Stimulated activated CD8-positive, alpha-beta memory T cell treated with anti-CD3 and anti-CD28 coated beads, Interleukin-12 subunit alpha, Interleukin-12 subunit beta, amount 100 ng/mL, for 24 hours (primary cell): ENCODE data around the gene SLC16A12.
"Not testable (repeated sequence)": the region's sequence is repeated elsewhere in the genome, so short reads cannot be mapped to it uniquely, and the experiment has no call there.

Experiments
- DNase-seq: peaks from one replicate; pipeline ENCODE4 v3.0.0-alpha.2; 2020; ENCODE audit errors: extremely low read depth

Gene SLC16A12

DNA sequence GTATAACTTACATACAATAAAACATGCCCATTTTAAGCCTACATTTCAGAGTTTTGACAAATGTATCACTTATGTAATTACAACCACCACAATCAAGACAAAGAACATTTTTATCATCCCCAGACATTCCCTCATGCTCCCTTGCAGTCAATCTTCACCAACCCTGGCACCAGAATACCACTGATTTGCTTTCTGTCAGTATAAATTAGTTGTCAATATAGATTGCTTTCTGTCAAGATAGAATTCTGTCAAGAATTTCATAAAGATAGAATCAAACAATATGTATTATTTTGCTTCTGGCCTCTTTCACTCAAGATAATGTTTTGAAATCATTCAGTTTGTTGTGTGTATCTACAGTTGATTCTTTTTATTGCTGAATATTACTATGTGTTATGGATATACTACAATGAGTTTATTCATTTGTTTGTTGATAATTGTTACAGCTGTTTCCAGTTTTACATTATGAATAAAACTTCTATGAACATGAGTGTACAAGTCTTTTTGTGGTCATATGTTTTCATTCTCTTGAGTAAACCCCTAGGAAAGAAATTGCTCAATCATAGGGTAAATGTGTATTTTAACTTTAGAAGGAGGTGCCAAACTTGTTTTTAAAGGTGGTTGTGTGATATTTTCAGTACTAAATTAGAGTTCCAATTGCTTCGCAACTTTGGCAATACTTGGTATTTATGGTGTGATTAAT is 64.1 kb downstream of the SLC16A12 start:
- no peak for DNase-seq

DNA sequence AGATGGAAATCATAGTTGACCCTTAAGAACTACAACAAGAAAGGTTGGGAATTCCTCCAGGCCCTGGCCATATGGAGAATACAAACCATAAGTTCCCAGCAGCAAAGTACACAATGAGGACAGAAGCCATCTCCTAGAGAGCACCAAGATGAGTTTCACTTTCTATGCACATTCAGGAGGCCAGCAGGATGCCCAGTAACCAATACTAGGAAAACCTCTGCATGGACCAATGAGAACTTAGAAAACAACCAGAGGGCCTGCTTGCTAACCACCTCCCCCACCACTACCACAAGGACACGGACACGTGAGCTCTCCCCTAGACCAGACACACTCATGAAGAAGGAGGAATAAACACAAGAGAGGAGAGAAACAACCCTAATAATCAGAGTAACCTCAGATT is 64.8 kb downstream of the SLC16A12 start:
- no peak for DNase-seq

DNA sequence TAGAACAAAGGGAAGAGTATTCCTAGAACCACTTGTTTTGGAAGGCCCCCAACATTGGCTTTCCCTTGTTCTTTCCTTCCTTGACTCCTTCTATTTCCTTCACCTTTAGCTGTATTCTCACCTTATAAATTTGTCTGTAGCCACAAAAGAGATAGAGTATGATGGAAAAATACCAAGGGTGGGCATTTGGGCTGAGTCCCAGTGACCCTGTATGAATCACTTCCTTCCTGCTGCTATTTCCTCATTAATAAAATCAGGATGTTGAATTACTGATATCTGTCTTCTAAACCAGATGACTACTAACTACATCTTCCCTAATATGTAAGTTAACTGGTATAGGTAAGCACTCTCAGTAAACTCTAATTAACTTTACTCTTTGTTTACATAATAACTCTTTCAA is 65.9 kb downstream of the SLC16A12 start:
- DNase-seq: no peak

DNA sequence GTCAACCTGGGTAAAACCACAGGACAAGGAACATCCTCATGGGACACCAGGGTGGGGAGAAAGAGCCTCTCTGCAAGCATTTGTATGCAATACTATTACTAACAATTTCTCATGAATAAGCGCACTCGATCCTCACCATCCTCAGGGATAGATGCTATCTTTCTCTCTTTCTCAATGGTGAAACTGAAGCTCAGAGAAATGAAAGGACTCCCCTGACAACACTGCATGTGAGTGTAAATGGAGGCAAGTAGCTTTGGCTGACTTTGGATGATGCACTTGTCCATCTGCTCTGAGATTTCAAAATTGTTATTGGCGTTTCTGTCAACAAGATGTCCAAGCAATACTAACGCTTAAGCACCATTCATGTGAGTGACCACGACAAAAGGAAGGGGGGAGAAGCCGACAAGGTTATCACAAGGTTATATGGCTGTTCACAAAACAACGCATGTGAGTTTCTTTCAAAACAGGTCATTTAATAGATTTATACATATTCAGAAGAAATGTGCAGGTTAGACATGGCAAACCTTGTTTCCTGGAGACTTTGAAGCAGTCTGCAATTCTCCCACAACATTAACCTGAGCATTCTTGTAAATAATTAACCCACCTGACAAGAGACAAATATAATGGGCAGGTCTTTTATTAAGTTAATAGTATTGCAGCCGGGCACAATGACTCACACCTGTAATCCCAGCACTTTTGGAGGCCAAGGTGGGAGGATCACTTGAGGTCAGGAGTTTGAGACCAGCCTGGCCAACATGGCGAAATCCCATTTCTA is 67.0 kb downstream of the SLC16A12 start:
- DNase-seq: no peak

DNA sequence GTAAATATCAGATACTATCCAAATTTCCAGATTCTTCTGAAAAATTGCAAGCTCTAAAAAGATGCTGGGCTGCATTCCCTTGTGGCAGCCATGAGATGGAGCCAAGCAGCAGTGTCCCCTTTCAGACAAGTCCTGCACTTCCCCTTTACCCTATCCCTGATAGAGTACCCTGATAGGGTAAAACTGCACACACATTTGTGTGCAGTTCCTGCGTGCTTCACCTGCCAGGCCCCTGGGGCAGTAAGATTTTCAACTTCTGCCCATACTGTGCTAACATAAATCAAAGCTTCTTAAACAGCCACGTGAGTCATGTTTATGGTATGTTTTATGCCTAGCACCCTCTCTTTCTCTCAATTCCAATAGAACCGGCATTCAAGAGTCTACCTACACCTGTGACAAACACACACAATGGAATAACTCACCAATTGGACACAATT is 68.8 kb downstream of the SLC16A12 start:
- DNase-seq: no peak

DNA sequence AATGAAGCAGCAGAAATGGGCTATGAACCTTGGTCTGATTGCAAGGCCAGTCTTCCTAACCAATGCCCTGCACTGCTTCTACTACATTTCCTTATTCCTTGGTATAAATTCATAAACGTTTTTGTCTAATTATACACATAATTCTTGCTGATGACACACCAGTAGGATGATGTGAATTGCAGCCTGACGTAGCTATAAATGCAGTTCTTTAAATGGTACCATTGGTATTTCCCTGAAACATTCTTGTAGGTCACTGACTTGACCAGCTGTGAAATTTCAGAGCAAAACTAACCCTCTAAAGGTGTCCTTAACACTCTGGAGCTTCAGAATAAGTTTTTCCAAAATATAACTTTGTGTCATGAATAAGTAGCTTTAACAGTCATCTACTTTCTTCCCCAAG is 70.2 kb downstream of the SLC16A12 start:
- DNase-seq: no peak

DNA sequence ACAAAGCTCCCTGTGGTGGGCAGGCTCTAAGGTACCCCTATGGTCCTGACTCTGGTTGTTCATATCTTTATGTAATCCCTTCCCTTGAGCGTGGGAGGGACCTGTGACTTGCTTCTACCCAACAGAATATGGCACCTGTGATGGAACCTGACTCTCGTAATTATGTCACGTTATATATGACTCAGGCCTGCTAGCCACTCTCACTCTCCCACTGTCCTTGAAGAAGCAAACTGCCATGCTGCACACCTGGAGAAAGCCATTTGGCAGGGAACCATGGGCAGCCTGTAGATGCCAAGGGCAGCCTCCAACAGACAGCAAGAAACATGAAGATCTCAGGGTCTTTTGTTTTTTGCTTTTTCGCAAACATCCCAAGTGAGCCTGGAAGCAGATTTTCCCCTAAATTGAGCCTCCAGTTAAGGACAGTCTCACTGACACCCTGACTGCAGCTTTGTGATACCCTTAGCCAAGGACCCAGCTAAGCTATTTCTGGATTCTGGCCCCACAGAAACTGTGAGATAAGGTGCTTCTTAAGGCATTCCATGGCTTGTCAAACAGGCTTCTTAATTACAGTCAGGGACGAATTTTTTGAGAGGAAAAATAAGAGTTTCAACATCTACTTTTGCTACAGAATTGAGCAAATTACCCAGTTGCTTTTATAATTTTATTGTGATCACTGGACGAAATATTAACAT is 71.4 kb downstream of the SLC16A12 start:
- no peak for DNase-seq

DNA sequence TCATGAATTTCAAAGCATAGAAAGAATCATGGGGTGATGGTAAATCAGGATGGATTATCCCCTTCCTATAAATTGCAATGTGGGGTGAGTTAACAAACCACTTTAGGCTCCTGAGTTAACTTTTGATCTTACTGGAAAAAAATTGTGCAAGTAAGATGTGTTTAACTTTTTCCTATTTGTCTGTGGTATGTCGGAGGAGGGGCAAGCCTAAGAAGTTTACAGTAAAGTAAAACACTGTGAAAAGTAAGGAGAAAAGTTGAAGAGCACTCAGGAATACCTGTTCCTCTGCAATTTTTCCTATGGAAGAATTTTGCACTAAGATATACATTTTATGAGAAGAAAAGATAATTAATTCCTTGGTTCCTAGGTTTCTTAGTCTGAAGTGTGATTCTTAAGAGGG is 76.6 kb downstream of the SLC16A12 start:
- no peak for DNase-seq

DNA sequence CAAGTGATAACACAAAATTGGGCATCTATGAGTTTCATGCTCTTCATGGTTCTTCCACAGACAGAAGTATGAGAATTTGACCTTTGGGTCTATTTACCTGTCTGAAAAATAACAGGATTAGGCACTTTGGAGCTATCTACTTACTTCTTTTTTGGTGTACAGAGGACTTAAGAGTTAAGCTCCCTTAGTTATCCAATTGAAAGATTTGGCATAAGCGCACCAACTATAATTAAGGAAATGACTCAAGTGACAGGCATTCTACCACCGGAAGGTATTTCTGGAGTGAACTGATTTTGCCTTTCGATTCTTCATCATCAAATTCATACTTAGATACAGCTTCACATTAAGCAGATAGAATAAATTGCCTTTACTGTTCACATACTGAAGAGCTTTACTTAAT is 77.1 kb downstream of the SLC16A12 start:
- DNase-seq: no peak

DNA sequence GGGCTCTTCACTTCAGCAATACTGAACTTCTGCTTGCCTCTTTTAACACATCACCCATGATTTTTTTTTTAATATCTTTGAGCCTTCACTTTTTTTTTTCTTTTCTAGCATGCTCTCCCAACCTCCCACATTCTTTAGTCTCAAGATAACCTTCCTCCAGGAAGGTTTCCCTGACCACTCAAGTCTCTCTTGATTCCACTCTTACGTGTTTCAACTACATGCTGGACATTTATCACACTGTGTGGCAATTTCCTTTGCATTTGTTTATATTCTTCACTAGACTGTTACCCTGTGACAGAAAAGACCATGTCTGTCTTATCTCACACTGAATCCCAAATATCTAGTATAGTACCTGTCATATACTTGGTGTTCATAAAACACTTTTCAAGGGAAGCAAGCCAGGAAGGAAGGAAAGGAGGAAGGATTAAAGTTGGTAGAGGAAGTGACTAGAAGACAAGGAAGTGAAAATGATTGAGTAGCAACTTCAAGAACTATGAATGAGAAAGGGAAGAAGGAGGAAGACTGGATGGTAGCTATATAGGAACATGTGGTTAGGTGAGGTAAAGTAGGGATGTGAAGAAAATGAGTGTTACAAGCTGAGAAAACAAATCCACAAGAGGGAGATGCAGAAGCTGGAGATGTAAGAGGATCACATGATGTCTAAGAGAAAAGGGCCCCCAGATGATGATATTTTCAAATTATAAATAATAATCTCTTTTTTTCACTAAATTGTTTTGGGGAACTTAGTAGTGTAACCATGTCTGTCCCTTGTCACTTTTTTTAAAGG is 80.6 kb downstream of the SLC16A12 start:
- DNase-seq: no peak

DNA sequence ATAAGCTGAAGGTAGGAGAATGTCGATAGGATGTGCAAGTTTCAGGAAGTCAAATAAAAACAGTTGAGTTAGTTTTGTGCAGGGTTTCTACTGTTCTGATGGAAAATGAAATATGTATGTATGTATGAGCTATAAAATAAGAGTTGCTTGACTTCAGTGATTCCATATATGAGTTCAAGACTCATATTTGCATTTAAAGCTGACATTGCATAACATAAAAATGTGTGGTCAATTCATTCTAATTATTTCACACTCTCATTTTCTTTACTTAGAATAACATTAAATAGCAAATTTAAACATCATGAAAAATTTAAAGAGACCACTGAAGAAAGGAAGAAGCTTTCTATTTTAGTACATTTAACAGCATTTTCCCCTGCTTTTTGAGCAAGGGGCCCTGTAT is 83.2 kb downstream of the SLC16A12 start:
- no peak for DNase-seq

DNA sequence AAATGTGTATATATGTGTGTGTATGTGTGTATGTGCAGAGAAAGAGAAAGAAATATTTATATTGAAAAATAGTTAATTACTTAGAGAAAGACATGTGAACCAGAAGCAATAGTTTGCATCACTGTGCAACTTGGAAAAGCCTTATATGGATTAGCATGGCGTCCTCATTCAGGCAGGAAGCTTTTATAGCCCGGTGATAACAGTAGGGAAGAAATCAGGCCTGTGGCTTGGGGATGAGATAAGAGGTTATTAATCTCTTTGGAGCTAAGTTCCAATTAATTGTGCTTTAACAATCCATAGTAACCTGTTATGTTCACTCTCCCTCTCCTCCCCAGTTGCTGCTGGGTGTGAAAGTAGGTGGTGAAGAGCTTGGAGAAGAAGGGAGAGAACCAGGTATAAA is 84.5 kb downstream of the SLC16A12 start:
- no peak for DNase-seq

DNA sequence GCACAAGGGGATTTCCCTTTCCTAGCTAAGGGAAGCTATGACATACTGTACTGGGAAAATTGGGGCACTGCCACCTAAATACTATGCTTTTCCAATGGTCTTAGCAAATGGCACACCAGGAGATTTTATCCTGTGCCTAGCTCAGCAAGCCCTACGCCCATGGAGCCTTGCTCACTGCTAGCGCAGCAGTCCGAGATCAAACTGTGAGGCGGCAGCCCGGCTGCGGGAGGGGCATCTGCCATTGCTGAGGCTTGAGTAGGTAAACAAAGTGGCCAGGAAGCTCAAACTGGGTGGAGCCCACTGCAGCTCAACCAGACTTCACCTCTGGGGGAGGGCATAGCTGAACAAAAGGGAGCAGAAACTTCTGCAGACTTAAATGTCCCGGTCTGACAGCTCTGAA is 90.6 kb downstream of the SLC16A12 start:
- DNase-seq: not testable (repeated sequence)

DNA sequence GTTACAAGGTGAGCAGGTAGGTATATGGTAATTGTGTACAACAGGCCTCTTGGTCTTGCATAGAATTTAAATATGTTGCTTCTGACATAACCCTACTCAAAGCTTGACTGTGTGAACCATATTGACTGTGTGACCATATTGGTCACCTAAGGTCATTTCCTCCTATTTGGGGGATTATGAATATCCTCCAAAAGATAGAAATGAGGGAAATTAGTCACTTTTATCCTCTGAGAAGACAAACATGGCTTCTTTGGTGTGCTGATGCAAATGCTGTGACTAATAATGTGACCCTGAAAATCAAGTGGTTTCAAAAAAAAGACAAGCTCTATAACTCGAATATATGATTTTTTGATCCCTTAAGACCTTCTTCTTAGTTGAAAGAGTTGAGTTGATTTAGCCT is 93.1 kb downstream of the SLC16A12 start:
- no peak for DNase-seq

DNA sequence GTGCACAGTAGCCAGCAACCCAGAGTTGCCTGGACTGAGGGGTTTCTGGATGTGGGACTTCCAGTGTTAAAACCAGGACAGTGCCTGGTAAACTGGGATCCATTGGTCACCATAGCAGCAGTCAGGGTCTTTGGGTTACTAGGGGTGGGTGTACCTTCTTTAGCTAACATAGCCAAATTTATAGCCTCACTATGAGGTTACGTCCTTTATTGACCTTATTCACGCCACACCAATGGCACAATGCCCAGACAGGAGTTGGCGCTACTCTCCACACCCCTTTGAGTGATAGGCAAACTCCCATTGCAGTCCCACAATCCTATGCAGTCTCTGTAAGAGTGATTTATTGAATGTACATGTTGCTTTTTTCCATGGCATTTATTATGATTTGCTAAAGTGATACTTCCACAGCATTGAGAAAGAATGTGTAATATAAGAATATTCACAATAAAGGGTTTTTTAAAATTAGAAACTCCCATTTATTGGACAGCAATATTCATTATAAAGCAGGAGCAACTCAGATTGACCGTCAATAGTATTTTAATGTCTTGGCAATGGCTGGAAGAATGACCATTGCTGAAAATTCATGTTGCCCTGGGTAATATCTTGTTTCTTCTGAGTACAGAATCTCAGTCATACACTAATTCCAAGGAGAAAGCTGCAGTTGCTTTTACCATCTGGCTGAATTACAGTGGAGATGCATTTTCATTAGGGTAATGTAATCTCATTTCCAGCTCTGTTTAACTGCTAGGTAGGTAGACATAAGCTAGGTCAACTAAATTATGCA is 95.0 kb downstream of the SLC16A12 start:
- no peak for DNase-seq

DNA sequence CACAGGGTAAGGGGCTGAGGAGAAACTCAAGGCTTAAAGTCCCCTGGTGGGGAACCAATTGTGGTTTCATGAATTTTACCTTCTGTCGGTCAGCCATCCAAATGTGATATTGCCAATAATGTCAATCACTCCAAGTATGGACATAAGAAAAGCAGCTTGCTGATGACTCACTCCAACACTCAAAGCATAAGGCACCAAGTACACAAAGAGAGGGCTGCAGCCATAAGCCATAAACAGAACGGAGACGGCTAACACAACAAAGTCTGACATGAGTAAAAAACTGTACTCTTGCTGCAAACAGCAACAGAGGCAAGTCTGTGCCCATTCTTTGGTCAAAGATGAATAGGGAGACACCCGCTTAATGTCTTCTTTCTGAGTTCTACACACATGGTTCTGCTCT is 96.9 kb downstream of the SLC16A12 start:
- no peak for DNase-seq

DNA sequence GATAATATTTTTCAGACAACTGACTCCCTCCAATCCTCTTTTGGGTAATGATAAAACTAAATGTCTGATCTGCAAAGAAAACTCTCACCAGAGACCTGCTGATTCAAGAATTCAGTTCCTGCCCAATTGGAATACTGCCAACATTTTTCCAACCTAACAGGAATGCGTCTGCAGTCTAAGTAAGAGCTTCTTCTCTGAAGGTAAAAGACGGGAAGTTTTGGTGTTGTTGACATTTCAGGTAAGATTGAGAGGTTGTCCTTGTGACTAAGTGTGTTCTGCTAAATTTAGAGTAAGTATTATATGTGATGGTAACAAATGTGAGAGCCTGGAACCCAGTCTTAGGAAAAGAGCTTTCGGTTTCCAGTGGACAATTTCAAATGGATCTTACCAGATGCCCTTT is 103.4 kb downstream of the SLC16A12 start:
- no peak for DNase-seq

DNA sequence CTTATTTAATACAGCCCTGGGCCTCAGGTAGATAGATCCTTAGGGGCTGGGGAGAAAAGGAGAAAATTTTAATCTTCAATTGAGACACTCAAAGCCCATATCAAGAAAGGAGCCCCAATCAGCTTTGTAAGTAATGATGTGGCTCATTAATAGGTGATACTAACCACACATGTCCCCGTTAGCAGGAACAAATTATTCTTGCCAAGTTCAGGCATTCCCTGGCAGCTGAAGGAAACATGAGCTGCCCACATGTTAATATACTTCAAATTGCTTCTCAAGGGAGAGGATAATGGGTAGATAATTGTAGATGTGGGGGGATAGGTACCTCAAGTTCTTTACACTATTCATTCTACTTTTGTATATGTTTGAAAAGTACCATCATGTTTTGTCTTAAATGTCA is 106.5 kb downstream of the SLC16A12 start:
- DNase-seq: no peak

DNA sequence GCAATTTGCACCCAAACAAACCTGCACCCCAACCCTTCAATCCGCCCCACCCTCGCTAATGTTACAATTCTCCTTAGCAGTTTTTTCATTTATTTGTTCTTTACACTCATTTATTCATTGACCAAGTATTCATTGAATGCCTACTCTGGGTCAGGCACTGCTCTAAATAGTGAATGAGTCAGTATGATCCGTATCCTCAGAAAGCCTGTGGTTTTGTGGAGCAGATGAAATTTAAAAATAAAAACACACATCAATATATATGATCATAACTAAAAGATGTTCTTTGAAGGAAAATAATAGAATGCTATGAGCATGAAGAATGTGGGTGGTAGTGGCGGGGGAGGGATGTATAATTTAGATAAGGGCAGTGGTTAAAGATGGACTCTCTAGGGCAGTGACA is 107.8 kb downstream of the SLC16A12 start:
- DNase-seq: no peak

DNA sequence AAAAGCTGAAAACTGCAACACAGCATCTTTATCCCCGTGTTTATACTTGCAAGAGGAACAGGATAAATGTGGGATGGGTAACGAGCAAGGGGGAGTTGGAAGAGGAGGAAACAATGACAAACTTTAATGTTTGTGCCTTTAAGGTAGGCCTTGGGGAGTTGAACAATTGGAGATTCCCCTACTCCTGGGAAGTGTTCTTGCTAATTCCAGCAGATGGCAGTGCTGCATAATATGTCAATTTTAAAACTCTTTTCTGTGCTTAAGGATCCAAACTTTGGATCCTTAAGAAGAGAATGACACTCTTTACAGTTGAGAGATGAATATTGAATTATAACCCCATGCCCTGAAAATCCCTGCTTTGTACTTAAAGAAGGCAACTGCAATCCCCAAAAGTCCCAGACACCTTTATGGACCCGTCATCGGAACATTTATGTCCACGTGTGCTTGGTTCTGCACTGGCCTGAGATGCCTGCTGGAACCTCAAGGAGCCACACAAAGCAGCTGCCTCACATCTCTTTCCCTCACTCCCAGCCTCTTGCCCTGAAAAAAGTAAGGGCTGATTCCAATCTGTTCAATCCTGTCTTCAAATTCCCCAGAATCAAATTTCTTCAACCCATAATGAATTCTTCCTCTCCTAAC is 109.0 kb downstream of the SLC16A12 start:
- no peak for DNase-seq

DNA sequence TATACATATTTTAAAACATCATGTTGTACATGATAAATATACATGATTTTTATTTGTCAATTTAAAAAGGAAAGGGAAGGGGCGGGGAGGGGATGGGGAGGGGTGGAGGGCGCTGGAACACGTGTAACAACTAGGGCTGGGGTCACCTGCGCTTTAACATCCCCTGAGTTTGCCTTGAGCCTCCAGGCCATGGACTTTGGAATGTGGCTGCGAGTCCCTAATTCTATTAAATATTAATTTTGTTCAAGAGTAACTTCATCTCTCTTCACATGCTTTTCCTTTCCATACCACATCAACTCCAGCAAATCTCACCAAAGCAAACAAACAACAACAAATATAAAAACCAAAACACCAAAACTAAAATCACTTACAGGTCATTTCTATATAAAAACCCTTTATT is 110.4 kb downstream of the SLC16A12 start:
- DNase-seq: no peak
